AG09319 (cell line): ENCODE data around the gene LCAT.

ENCODE experiments used
- DNase-seq: peaks from one replicate; pipeline ENCODE4 v3.0.0-alpha.2; 2010; ENCODE audit warnings: low read depth; ENCODE audit errors: extremely low read depth
- TF ChIP-seq, protein P1 (sequence below): IDR thresholded peaks from 2 replicates; pipeline ENCODE4 v1.5.1; 2011; ENCODE audit warnings: low read depth, mild to moderate bottlenecking, inconsistent platforms, low read length, moderate library complexity

The LCAT gene

GRCh38 chr16:67987460-67988160 is 43.7 kb upstream of the LCAT start:
- DNase-seq: no peak
- TF ChIP-seq, protein P1, sequence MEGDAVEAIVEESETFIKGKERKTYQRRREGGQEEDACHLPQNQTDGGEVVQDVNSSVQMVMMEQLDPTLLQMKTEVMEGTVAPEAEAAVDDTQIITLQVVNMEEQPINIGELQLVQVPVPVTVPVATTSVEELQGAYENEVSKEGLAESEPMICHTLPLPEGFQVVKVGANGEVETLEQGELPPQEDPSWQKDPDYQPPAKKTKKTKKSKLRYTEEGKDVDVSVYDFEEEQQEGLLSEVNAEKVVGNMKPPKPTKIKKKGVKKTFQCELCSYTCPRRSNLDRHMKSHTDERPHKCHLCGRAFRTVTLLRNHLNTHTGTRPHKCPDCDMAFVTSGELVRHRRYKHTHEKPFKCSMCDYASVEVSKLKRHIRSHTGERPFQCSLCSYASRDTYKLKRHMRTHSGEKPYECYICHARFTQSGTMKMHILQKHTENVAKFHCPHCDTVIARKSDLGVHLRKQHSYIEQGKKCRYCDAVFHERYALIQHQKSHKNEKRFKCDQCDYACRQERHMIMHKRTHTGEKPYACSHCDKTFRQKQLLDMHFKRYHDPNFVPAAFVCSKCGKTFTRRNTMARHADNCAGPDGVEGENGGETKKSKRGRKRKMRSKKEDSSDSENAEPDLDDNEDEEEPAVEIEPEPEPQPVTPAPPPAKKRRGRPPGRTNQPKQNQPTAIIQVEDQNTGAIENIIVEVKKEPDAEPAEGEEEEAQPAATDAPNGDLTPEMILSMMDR: no peak

GRCh38 chr16:67986949-67987348 is 43.0 kb upstream of the LCAT start:
- no peak for DNase-seq
- TF ChIP-seq, protein P1: no peak

GRCh38 chr16:67982011-67982696 is 38.2 kb upstream of the LCAT start:
- TF ChIP-seq, protein P1: no peak
- DNase-seq: no peak

GRCh38 chr16:67979955-67980678 is 36.2 kb upstream of the LCAT start, which contains the start of gene DPEP3:
TSS of gene DPEP3 (minus strand) at chr16:67980499. CDS start at chr16:67980380, 119 bp downstream.
- TF ChIP-seq, protein P1: peak; percentile 15
- DNase-seq: no peak

GRCh38 chr16:67977469-67978227 is 33.7 kb upstream of the LCAT start:
- no peak for DNase-seq
- TF ChIP-seq, protein P1: no peak

DNA sequence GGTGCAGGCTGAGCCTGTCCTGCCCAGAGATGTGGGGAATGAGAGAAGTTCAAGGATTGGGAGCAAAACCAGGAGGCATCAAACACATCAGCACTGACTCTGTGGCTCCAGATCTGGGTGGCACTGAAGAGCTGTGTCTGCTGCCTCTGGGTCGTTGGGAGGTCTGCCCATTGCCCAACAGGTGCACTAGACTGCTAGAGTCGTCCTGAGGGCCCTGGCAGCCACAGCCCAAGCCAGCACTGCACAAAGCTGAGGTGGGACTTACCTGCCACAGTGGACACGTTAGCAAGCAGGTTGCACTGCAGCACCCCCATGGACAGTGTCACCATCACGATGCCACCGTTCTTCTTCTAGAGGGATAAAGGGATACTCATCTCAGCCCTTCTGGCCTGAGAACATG is 33.1 kb upstream of the LCAT start:
- TF ChIP-seq, protein P1: no peak
- DNase-seq: no peak
